K562 (cell line): ENCODE data around the gene SPATA19.

ENCODE experiments used
- ERF ChIP-seq: fragments of 450-650 bp; formaldehyde crosslinking; IDR thresholded peaks from 2 replicates; pipeline ENCODE4 v1.4.0; 2020; ENCODE audit warnings: mild to moderate bottlenecking, mixed read lengths
- GATAD2A ChIP-seq: fragments of 450-650 bp; IDR thresholded peaks from 2 replicates; pipeline ENCODE4 v1.6.1; 2017
- MYC ChIP-seq, 2 experiments: fragments of 250-450 bp in 1 of 2; sonication (Bioruptor Pico) in 1 of 2; IDR thresholded peaks; 2 replicates each; pipeline versions ENCODE4 v1.5.1 to v1.6.1; 2012 to 2021; ENCODE audit warnings: low read depth in 2 of 2, borderline replicate concordance in 1 of 2, improper control_type of control experiment in 1 of 2, low read length in 1 of 2, mild to moderate bottlenecking in 1 of 2, moderate library complexity in 1 of 2
- SP1 ChIP-seq: sonication (generic); formaldehyde crosslinking; IDR thresholded peaks from 2 replicates; pipeline ENCODE4 v1.8.1; 2022; ENCODE audit warnings: mild to moderate bottlenecking, missing genetic modification reagents
- TBL1XR1 ChIP-seq, 2 experiments: IDR thresholded peaks; 2 replicates each; pipeline ENCODE4 v1.6.1; 2012; ENCODE audit warnings: improper control_type of control experiment in 2 of 2, low read length in 2 of 2, mild to moderate bottlenecking in 1 of 2
- TF ChIP-seq, protein P1 (sequence below): sonication (generic); formaldehyde crosslinking; IDR thresholded peaks from 2 replicates; pipeline ENCODE4 v1.8.1; 2023; ENCODE audit warnings: mild to moderate bottlenecking, missing genetic modification reagents
- TF ChIP-seq, protein P2 (sequence below): fragments of 250-450 bp; sonication (Bioruptor Pico); IDR thresholded peaks from 2 replicates; pipeline ENCODE4 v1.8.0; 2022; ENCODE audit warnings: moderate library complexity, mild to moderate bottlenecking, inconsistent platforms

DNA sequence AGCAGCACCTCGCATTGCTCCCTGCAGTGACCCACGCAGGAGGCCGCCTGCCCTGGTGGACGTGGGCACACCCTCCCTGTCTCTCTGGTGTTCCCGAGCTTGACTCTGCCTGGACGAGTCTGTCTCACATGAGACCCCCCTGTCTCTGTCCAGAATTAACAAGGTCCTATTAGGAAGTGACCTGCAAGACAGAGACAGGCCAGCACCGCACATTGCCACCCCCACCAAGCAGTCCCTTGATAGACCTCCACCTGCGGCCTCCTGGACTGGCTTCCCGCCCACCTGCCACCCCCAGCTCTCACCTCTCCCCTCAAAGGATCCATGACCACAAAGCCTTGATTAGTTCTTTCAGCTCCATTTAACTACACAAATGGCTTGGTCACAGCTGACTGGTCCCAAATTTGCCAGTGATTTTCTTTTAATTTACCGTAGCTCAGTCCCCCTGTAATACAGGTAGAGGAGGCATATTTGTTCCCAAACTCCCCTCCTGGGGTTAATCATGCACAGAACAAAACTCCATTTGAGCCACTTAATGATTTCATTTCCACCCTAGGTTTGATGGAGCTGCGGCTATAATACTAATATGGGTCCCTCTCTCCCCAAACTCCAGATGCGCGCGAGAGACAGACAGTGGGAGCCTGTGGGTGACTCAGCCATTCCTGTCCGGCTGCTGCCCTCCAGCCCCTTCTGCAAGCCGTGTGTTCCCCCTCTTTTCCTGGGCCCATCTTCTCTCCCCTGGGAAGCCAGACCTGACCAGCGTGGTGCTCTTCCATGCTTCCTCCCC is 11.2 kb downstream of the SPATA19 start:
- no peak for TF ChIP-seq MYC (IDR thresholded peaks at IDR 0.05; ENCODE audit: low read depth, low read length)
- no peak for TF ChIP-seq MYC (CRISPR knock-in tag; IDR thresholded peaks at IDR 0.05; ENCODE audit: borderline replicate concordance, low read depth)
- no peak for TF ChIP-seq ERF
- TF ChIP-seq TBL1XR1 (IDR thresholded peaks at IDR 0.05; ENCODE audit: low read length in 2 of 2): no peak
- no peak for TF ChIP-seq GATAD2A
- TF ChIP-seq SP1 (CRISPR knock-in tag): no peak
- TF ChIP-seq, protein P1, sequence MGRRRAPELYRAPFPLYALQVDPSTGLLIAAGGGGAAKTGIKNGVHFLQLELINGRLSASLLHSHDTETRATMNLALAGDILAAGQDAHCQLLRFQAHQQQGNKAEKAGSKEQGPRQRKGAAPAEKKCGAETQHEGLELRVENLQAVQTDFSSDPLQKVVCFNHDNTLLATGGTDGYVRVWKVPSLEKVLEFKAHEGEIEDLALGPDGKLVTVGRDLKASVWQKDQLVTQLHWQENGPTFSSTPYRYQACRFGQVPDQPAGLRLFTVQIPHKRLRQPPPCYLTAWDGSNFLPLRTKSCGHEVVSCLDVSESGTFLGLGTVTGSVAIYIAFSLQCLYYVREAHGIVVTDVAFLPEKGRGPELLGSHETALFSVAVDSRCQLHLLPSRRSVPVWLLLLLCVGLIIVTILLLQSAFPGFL (CRISPR knock-in tag): no peak
- TF ChIP-seq, protein P2, sequence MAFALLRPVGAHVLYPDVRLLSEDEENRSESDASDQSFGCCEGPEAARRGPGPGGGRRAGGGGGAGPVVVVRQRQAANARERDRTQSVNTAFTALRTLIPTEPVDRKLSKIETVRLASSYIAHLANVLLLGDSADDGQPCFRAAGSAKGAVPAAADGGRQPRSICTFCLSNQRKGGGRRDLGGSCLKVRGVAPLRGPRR (CRISPR knock-in tag): no peak
